Astrocyte (in vitro differentiated cells and primary cell): ENCODE data around the gene RNF123. TPM values are rescaled to one million over a fixed set of nuclear protein-coding genes. Genes with fewer than 3 reads are reported as not detected.

Source experiments
- DNase-seq: peaks from one replicate; pipeline ENCODE4 v3.0.0-alpha.2; 2010; ENCODE audit warnings: low read depth
- FAIRE-seq: peaks from 2 replicates; lab custom pipeline; 2011; peaks lifted over from hg19 to GRCh38; lab: Jason Lieb, UNC
- H2AFZ ChIP-seq: 2 replicates; pipeline ENCODE4 v1.6.0; 2012; ENCODE audit warnings: low read depth, low read length, inconsistent platforms
- H3K27ac ChIP-seq: 2 replicates; pipeline ENCODE4 v1.5.1; 2011; ENCODE audit warnings: low read depth, low read length, inconsistent platforms
- H3K27me3 ChIP-seq: 2 replicates; pipeline ENCODE4 v1.6.0; 2011; ENCODE audit warnings: low read length, inconsistent platforms; ENCODE audit not compliant: insufficient read depth
- H3K36me3 ChIP-seq: 2 replicates; pipeline ENCODE4 v1.5.1; 2011; ENCODE audit warnings: low read length, inconsistent platforms; ENCODE audit not compliant: insufficient read depth
- H3K4me1 ChIP-seq: 2 replicates; pipeline ENCODE4 v1.5.1; 2011; ENCODE audit warnings: low read length, inconsistent platforms; ENCODE audit not compliant: insufficient read depth
- H3K4me2 ChIP-seq: 2 replicates; pipeline ENCODE4 v1.6.0; 2012; ENCODE audit warnings: low read length, inconsistent platforms
- H3K4me3 ChIP-seq: 2 replicates; pipeline ENCODE4 v1.5.1; 2011; ENCODE audit warnings: low read depth, mild to moderate bottlenecking, low read length, inconsistent platforms; ENCODE audit not compliant: insufficient read depth
- H3K79me2 ChIP-seq: 2 replicates; pipeline ENCODE4 v1.6.0; 2012; ENCODE audit warnings: mild to moderate bottlenecking, low read length, inconsistent platforms; ENCODE audit not compliant: insufficient read depth
- H3K9ac ChIP-seq: 2 replicates; pipeline ENCODE4 v1.6.0; 2012; ENCODE audit warnings: mild to moderate bottlenecking, low read length, inconsistent platforms
- H3K9me3 ChIP-seq: 2 replicates; pipeline ENCODE4 v1.5.1; 2012; ENCODE audit warnings: low read depth, mild to moderate bottlenecking, low read length, inconsistent platforms; ENCODE audit not compliant: insufficient read depth
- H4K20me1 ChIP-seq: 2 replicates; pipeline ENCODE4 v1.6.0; 2012; ENCODE audit warnings: low read length, inconsistent platforms; ENCODE audit not compliant: insufficient read depth
- H3K27ac Mint-ChIP-seq: one replicate; pipeline ENCODE4 v1.8.0; 2021; ENCODE audit warnings: mild to moderate bottlenecking, mixed read lengths; ENCODE audit not compliant: unreplicated experiment
- H3K27me3 Mint-ChIP-seq: one replicate; pipeline ENCODE4 v1.8.0; 2021; ENCODE audit warnings: low read depth, mixed read lengths; ENCODE audit not compliant: unreplicated experiment
- H3K36me3 Mint-ChIP-seq: one replicate; pipeline ENCODE4 v1.8.0; 2021; ENCODE audit warnings: low read depth, mixed read lengths; ENCODE audit not compliant: unreplicated experiment
- H3K4me1 Mint-ChIP-seq: one replicate; pipeline ENCODE4 v1.8.0; 2021; ENCODE audit warnings: low read depth, mixed read lengths; ENCODE audit not compliant: unreplicated experiment
- H3K4me3 Mint-ChIP-seq: one replicate; pipeline ENCODE4 v1.8.0; 2021; ENCODE audit warnings: mild to moderate bottlenecking, moderate library complexity, mixed read lengths; ENCODE audit not compliant: unreplicated experiment
- H3K9me3 Mint-ChIP-seq: one replicate; pipeline ENCODE4 v1.8.0; 2021; ENCODE audit warnings: mild to moderate bottlenecking, mixed read lengths; ENCODE audit not compliant: unreplicated experiment
- EZH2 ChIP-seq: IDR thresholded peaks from 2 replicates; pipeline ENCODE4 v1.6.1; 2012; ENCODE audit warnings: mild to moderate bottlenecking, low read length, inconsistent platforms; ENCODE audit not compliant: insufficient read depth
- total RNA-seq: library from RNA; stranded (reverse); gene quantifications from 2 replicates; pipeline ENCODE4 v1.2.1, GENCODE V29; 2021
- TF ChIP-seq, protein P1 (sequence below): IDR thresholded peaks from 2 replicates; pipeline ENCODE4 v1.5.1; 2011; ENCODE audit warnings: low read depth, mild to moderate bottlenecking, inconsistent platforms, low read length, moderate library complexity; ENCODE audit not compliant: insufficient read depth

RNF123 gene
- total RNA-seq, 1 donor from 2014 or later, result 40.9 TPM

DNA sequence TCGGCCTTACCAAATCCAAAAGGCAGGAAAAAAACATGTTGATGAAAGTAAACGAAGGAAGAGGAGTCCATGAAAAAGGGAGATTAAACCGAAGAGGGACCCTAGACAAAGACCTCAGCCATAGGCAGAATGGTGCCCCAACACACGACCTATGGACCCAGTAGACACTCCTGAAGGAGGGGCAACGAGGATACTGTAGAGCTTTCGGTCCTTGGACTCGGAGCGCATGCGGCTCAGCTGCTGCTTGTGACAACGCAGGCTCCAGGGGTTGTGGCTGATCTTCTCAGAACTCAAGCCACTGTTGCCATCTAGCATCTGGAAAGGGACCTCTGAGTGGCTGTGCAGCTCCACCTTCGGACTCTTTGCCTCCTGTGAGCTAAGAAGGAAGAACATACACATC is 43.2 kb downstream of the RNF123 start:
- H3K4me2 ChIP-seq, result no peak overlapping the region
- peaks cover 22% of the 10 kb centered on the region for H3K36me3 ChIP-seq
- H3K36me3 Mint-ChIP-seq, result peaks cover 19% of the 10 kb centered on the region
- FAIRE-seq, result no peak
- no peak overlapping the region for H3K4me3 ChIP-seq
- H3K4me3 Mint-ChIP-seq, result no peak overlapping the region
- DNase-seq, result no peak
- no peak overlapping the region for H3K27ac Mint-ChIP-seq
- no peaks in the 10 kb centered on the region for H3K27me3 Mint-ChIP-seq
- no peaks in the 10 kb centered on the region for H4K20me1 ChIP-seq
- H3K4me1 ChIP-seq, result no peaks in the 10 kb centered on the region
- TF ChIP-seq, protein P1, sequence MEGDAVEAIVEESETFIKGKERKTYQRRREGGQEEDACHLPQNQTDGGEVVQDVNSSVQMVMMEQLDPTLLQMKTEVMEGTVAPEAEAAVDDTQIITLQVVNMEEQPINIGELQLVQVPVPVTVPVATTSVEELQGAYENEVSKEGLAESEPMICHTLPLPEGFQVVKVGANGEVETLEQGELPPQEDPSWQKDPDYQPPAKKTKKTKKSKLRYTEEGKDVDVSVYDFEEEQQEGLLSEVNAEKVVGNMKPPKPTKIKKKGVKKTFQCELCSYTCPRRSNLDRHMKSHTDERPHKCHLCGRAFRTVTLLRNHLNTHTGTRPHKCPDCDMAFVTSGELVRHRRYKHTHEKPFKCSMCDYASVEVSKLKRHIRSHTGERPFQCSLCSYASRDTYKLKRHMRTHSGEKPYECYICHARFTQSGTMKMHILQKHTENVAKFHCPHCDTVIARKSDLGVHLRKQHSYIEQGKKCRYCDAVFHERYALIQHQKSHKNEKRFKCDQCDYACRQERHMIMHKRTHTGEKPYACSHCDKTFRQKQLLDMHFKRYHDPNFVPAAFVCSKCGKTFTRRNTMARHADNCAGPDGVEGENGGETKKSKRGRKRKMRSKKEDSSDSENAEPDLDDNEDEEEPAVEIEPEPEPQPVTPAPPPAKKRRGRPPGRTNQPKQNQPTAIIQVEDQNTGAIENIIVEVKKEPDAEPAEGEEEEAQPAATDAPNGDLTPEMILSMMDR, result no peak
- TF ChIP-seq EZH2, result no peak
- no peaks in the 10 kb centered on the region for H3K9me3 ChIP-seq
- H3K79me2 ChIP-seq, result peaks cover 12% of the 10 kb centered on the region
- H3K9me3 Mint-ChIP-seq, result no peaks in the 10 kb centered on the region
- no peak overlapping the region for H3K27ac ChIP-seq
- H3K27me3 ChIP-seq, result no peaks in the 10 kb centered on the region
- no peak overlapping the region for H2AFZ ChIP-seq
- H3K9ac ChIP-seq, result no peak overlapping the region
- H3K4me1 Mint-ChIP-seq, result no peaks in the 10 kb centered on the region

DNA sequence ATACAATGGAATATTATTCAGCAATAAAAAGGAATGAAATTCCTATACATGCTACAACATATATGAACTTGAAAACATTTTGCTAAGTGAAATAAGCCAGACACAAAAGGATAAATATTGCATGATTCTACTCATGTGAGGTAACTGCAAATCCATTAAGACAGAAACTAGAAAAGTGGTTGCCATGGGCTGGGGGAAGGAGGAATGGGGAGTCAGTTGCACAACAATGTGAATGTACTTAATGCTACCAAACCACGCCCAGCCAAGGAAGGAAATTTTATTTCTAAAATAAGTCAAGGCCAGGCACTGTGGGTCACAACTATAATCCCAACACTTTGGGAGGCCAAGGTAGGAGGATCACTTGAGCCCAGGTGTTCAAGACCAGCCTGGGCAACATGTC is 44.2 kb downstream of the RNF123 start:
- peaks cover 25% of the 10 kb centered on the region for H3K36me3 Mint-ChIP-seq
- no peak overlapping the region for H3K27ac Mint-ChIP-seq
- Histone ChIP-seq H2AFZ (no peak overlapping the region), H3K27ac (no peak overlapping the region), H3K4me2 (no peak overlapping the region), H3K4me1 (no peaks in the 10 kb centered on the region), H3K9ac (no peak overlapping the region), H3K36me3 (peaks cover 22% of the 10 kb centered on the region), H3K27me3 (no peaks in the 10 kb centered on the region), H3K79me2 (peaks cover 12% of the 10 kb centered on the region), H3K9me3 (no peaks in the 10 kb centered on the region), H3K4me3 (no peak overlapping the region), H4K20me1 (no peaks in the 10 kb centered on the region)
- H3K4me1 Mint-ChIP-seq, result no peaks in the 10 kb centered on the region
- DNase-seq (no peak), FAIRE-seq (no peak)
- TF ChIP-seq EZH2, result no peak
- TF ChIP-seq, protein P1, result no peak
- H3K9me3 Mint-ChIP-seq, result no peaks in the 10 kb centered on the region
- no peaks in the 10 kb centered on the region for H3K27me3 Mint-ChIP-seq
- H3K4me3 Mint-ChIP-seq, result no peak overlapping the region

DNA sequence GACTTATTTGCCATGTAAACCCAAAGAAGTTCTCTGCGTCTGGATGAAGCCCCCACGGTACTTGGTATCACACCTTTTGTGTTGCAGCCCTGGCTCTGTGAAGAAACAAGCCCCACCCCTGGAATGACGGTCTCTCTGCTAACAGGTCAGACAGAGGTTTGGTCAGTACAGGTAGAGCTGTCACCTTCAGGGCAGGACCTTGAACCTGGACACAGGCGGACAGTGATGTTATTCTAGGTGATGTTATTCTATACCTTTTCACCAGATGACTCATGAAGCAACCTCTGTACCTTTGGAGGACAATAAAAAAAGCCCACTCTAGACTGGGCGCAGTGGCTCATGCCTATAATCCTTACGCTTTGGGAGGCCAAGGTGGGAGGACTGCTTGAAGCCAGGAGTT is 45.4 kb downstream of the RNF123 start:
- Mint-ChIP-seq H3K27me3 (no peaks in the 10 kb centered on the region), H3K9me3 (no peaks in the 10 kb centered on the region), H3K4me3 (no peak overlapping the region), H3K27ac (no peak overlapping the region), H3K36me3 (peaks cover 27% of the 10 kb centered on the region), H3K4me1 (no peaks in the 10 kb centered on the region)
- Histone ChIP-seq H2AFZ (no peak overlapping the region), H3K9ac (no peak overlapping the region), H3K27ac (no peak overlapping the region), H3K36me3 (peaks cover 22% of the 10 kb centered on the region), H3K9me3 (no peaks in the 10 kb centered on the region), H3K27me3 (no peaks in the 10 kb centered on the region), H3K79me2 (peaks cover 12% of the 10 kb centered on the region), H3K4me2 (no peak overlapping the region), H4K20me1 (no peaks in the 10 kb centered on the region), H3K4me3 (no peak overlapping the region), H3K4me1 (no peaks in the 10 kb centered on the region)
- DNase-seq (no peak), FAIRE-seq (no peak)
- no peak for TF ChIP-seq EZH2
- TF ChIP-seq, protein P1, result no peak
